ENCODE measurements around the gene PEX1.
"Not testable (repeated sequence)": the region's sequence is repeated elsewhere in the genome, so short reads cannot be mapped to it uniquely, and the experiment has no call there.

The PEX1 gene

DNA sequence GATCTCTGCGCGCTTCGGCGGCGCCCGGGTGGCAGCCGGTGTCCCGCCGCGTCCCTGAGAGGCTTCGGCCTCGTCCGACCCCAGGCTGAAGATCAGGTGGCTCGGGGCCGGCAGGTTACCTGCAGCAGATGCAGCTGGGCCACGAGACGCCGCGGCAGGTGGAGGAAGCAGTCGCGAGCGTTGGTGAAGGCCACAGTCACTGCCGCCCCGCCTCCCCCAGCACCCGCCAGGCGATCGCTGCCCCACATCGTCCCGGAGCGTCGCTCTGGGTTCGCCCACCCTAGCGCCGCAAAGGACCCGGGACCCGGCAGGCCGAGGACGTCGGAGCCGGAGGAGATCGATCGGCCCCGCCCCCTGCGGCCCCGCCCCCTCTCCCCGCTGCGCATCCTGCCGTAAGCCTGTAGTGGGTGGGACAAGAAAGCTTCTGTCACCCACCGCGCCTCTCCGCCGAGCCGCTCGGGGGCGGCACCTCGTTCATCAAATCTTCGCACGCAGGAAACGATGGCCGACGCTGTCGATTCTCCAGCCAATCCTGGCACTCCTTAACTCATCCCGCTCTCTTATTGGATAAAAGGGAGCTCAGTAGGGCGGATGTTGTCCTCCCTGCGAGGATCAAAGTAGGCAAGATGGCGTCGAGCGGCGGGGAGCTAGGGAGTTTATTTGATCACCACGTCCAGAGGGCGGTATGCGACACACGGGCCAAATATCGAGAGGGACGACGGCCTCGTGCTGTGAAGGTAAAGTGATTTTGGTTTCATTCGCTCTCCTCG, at the start of gene PEX1, which contains the start of gene RBM48:
PEX1 (minus strand) TSS at position 333 of the 770 bp plus-strand sequence; CDS start at position 248, 85 bp downstream.
RBM48 (plus strand) TSS at position 608 of the 770 bp plus-strand sequence; CDS start at position 627, 19 bp downstream.
- peak; percentile 98 for DNase-seq (ENCODE audit: low spot score)

DNA sequence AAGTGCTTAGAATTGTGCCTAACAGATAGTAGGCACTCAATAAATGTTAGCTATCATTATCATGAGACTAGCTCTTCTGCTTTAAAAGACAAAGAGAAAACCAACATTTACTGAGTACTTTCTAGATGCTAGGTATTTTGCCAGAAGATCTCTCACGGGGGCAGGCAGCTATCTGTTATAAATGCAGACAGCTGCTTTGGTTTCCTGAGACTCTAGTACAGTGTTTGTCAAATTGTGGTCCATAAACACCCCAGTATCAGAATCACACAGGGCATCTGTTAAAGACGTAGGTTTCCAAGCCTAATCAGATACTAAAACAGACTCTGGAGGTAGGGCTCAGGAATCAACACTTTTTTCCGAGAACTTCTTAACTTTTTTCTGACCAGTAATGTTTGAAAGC, 48.0 kb upstream of the PEX1 start:
- DNase-seq (ENCODE audit: low spot score) = no peak

DNA sequence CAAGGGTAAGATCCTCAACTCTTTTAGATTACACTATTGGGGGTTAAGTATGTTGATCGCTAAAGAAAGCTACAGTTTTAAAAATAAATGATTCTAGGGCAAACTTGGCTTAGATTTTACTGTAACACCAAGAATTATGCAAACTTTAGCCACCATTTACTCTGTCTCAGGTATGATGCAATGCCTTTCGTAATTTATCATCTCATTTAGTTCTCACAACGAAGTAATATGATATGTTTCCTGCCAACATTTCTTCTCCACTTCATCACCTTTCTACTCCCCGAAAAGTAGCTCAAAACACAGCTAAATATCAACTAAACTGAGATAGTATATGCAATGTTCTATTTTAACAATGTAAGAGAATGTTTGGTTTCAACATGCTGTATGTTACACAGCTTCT, 40.8 kb upstream of the PEX1 start:
- no peak for DNase-seq (ENCODE audit: low spot score)

DNA sequence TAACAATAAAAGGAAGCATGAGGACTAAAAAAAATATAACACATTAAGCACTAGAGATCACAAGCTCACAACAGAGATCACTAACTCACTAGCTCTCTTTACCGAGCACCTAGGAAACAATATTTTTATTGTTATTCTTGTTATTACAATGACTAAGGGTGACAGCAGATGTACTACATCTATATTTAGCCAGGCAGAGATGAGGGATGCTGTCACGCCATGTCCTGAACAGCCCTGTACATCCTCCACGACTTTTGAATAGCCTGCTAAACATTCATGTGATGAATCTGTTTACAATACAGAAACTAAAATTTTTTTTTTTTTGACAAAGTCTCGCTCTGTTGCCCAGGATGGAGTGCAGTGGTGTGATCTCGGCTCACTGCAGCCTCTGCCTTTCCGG, 39.1 kb upstream of the PEX1 start:
- DNase-seq (ENCODE audit: low spot score) = no peak

DNA sequence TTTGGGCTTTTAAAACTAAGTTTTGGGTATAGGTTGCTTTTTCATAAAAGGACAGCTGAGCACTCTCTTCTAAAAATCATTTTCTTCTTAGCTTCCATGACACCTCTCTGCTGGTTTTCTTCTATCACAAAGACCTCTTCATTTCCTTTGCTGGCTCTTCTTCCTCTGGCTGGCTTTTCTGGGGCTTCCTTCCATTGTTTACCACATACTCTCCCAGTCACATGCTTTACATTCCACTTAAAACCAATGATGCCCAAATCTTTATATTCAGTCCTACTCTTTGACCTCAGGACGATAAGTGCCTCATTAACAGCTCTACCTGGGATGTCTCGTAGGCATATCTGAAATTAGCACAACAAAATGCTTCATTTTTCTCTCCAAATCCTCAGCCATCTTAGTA, 35.0 kb upstream of the PEX1 start:
- DNase-seq (ENCODE audit: low spot score) = no peak

DNA sequence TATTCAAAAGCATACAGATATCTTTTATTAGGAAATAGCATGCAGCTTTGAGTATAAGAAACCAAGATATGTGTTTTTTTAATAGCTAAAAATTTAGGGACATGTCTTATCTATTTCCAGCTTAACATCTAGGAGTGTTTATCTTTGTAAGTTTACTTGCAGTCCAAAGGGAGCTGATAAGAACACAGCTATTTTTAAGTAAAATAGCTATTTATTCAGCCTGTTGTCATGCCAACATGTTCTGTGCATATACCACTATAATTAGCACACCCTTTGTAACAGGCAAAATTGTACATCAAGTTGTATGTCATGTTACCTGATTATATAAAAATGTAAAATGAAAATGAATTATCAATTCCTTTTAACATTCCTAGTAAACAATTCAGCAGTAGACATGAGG, 32.3 kb upstream of the PEX1 start:
- no peak for DNase-seq (ENCODE audit: low spot score)

DNA sequence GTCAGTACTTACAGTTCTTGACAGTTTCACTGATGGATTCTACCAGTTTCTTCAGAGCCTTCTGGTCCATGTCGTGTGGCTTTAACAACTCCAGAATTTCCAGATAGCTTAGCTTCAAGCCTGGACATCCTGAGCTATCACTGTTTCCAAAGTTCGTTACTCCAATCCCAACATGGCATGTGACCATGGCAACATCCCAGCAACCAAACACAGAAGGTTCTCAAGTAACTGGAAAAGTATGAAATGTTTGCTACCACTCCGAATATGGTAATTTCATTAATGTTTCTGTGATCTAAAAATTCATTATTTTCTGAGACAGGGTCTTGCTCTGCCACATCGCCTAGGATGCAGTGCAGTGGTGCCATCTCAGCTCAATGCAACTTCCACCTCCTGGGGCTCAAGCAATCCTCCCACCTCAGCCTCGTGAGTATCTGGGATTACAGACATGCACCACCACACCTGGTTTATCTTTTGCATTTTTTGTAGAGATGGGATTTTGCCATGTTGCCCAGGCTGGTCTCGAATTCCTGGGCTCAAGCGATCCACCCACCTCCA, 29.6 kb upstream of the PEX1 start:
- no peak for DNase-seq (ENCODE audit: low spot score)

DNA sequence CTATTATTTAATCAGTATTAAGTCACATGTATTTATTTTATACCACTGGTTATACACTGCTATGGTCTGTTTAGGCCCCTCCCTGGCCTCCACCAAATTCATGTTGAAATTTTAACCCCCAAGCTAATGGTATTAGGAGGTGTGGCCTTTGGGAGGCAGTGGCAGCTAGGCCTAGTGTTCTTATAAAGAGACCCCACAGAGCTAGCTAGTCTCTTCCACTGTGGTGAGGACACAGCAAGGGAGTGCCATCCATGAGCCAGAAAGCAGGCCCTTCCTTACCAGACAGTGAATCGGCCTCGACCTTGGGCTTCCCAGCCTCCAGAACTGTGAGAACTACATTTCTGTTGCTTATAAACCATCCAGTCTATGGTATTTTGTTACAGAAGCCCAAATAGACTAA, 28.9 kb upstream of the PEX1 start:
- DNase-seq (ENCODE audit: low spot score) = no peak

DNA sequence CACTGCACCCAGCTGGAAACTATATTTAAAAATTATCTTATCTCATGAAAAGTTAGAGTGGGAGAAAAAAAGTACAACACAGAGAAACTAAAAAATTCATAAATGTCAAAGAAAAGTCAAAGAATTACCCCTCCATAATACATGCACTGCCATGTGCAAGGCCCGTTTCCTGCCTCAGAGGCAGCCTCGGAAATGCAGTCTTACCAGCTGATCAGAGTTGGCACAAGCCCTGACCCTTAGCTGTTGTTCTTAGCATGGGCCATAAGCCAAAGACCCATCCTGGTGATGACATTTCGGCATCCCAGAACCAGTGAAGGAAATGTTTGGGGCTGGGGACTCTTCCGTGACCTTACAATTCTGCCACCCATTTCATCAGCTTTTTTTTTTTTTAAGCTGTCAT, 21.9 kb upstream of the PEX1 start:
- DNase-seq (ENCODE audit: low spot score) = no peak

DNA sequence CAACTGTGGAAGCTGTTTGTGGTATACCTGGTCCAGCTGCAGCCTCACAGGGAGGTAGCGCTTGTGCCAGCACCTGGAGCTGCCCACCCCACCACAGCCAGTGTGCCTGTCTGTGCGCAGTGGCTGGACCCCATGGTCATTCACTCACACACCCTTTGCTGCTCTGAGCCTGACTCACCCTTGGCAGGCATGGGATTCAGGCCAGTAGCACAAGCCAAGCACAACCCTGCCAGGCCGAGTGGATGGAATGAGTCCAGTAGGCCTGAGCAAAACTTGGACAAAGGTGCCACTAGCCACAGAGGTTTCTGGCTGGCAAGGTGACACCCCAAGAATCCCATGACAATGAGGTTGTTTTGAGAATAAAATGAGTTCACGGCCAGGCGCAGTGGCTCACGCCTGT, 19.3 kb upstream of the PEX1 start:
- DNase-seq (ENCODE audit: low spot score) = no peak

DNA sequence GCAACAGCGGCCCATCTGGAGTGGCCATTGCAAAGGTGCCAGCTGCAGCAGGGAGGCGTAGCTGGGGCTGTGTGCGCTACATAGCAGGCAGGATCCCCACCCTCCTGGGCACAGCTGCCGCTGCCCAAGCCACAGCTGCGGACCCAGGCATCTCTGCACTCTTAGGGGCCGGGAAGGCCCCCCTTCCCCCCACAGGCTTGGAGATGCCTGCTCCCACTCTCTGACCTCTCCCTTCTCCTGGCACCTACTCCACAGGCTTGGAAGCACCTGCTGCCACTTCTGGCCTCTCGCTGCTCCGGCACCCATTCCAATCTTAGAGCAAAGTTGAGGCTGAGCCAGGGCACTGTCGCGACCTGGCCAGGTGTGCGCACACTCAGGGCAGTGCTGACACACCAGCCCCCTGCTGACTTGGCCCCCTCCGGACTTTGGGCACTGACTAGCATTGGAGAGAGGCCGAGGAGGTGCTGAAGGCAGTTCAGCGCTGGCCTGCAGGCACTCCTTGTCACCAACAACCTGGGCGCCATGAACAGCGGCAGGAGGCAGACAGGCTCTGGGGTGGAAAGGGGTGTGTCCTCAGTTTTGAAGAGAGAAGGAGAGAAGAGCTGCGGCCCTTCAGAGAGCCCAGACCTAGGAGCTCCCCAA, 18.7 kb upstream of the PEX1 start:
- no peak for DNase-seq (ENCODE audit: low spot score)

DNA sequence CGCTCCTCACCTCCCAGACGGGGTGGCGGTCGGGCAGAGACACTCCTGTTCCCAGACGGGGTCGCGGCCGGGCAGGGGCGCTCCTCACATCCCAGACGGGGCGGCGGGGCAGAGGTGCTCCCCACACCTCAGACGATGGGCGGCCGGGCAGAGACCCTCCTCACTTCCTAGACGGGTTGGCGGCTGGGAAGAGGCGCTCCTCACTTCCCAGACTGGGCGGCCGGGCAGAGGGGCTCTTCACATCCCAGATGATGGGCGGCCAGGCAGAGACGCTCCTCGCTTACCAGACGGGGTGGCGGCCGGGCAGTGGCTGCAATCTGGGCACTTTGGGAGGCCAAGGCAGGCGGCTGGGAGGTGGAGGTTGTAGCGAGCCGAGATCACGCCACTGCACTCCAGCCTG, 16.8 kb upstream of the PEX1 start:
- not testable (repeated sequence) for DNase-seq (ENCODE audit: low spot score)

DNA sequence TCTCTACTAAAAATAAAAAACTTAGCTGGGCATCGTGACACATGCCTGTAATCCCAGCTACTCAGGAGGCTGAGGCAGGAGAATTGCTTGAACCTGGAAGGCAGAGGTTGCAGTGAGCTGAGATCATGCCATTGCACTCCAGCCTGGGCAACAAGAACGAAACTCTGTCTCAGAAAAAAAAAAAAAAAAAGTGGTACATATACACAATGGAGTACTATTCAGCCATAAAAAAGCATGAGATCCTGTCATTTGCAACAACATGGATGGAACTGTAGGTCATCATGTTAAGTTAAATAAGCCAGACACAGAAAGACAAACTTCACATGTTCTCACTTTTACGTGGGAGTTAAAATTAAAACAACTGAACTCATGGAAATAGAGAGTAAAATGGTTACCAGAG, 15.2 kb upstream of the PEX1 start:
- DNase-seq (ENCODE audit: low spot score) = not testable (repeated sequence)

DNA sequence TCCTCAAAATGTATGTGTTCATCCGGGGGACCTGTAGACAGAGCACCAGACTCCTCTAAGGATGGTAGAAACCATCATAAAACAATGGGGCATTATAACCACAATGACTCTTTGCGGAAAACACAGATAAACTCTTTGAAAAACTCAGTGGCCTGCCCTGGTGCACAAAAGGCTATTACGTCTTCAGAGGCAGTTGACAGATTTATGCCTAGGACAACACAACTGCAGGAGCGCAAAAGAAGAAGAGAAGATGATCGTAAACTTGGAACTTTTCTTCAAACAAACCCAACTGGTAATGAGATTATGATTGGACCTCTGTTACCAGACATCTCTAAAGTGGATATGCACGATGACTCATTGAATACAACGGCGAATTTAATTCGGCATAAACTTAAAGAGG, 6.3 kb upstream of the PEX1 start:
- no peak for DNase-seq (ENCODE audit: low spot score)

DNA sequence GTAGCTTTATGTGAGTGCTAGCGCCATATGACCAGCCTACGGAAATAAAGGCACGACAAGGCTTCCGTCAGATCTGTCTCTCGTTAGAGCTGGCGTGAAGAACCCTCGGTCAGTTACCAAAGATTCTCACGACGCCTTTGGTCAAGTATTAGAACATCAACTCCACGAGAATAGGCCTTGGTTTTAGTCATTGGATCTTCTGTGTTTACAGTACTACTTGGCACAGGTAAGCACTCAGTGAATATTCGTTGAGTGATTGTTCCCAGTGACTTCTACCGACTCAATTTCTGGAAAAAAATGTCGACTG, 591 bp upstream of the PEX1 start:
- no peak for DNase-seq (ENCODE audit: low spot score)

DNA sequence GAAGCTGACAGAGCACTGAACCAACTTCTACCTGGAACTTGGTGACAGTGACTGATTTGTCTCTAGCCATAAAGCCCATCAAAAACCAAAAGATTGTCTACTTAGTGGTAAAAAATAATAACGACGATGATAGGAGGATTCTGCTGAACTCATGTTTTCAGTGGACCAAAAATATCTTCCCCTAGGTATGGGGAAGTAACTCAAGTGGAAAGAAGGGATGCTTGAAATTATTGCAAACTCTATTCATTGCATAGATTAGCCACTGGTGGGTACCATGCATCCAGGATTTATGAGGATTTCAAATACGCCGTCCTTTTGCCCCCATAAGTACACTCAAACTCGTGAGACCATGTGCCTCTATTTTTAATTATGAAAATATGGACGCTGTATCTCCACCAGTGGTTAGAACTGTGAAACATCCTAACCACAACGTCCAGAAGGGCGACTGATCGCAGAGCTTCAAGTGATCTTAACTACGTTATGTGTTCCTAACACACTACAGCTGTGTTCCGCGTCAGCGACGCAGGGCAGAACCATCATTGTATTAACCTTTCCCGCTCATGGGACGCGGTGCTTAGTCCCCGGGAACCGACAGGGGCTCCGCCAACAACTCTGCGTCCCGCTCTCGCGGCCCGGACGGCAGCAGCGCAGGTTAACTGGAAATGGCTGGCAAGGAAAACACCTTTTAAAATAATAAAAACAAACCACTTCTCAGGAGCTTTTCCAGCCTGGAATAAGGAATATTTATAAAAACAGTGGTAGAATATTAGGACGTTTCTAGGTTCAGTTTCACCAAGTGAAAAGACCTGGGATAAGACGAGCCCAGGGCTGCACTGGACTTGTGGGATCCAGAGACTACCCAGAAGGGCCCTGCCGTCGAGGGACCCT, 776 bp downstream of the PEX1 start:
- peak; percentile 59 for DNase-seq (ENCODE audit: low spot score)

DNA sequence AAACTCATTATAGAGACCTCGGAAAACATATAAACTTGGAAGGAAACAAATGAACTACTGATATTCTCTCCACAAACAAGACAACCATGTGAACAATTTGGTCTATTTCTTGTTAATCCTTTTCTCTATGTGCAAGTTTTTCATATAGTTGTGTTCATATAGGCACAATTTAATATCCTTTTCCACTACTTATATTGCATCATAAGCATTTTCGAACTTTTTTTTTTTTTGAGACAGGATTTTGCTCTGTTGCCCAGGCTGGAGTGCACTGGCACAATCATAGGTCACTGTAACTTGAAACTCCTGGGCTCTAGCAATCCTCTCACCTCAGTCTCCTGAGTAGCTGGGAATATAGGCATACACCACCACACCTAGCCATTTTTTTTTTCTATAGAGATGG, 5.2 kb downstream of the PEX1 start:
- no peak for DNase-seq (ENCODE audit: low spot score)

DNA sequence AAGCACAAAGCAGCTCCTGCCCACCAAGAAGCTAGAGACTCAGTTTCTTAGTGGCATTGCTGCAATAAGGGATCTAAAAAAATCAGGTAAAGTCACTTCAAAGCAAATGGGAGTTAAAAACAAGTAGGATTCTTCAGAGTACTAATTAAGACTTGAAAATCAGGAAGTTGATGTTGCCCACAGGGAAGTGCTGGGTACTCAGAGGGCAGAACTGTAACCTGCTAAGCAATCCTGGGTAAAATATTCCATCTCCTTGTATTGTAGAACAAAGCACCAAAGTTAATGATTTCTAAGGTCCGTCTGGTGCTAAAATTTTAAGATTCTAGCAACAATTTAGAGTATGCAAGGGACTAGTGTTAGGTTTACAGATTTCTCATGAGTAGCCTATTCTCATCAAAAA, 8.3 kb downstream of the PEX1 start:
- DNase-seq (ENCODE audit: low spot score) = no peak

DNA sequence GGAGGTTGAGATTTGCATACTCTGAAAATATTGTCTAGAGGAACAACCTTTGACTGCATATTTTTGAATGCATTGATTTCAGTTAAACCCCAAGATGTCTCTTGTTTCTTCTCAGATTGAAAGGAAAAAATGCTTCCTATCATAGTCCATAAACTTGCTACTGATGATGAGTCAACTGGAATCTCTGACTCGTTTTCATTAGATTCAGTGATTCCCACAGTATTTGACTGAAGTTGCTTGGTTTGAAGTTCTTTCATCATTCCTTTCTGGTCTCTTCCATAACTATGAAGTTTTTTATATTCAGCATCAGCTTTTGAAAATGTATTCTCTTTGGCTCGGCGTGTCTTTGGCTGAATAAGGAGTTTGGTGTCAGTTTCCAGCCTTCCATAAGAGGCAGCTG, 10.7 kb downstream of the PEX1 start:
- DNase-seq (ENCODE audit: low spot score) = no peak

DNA sequence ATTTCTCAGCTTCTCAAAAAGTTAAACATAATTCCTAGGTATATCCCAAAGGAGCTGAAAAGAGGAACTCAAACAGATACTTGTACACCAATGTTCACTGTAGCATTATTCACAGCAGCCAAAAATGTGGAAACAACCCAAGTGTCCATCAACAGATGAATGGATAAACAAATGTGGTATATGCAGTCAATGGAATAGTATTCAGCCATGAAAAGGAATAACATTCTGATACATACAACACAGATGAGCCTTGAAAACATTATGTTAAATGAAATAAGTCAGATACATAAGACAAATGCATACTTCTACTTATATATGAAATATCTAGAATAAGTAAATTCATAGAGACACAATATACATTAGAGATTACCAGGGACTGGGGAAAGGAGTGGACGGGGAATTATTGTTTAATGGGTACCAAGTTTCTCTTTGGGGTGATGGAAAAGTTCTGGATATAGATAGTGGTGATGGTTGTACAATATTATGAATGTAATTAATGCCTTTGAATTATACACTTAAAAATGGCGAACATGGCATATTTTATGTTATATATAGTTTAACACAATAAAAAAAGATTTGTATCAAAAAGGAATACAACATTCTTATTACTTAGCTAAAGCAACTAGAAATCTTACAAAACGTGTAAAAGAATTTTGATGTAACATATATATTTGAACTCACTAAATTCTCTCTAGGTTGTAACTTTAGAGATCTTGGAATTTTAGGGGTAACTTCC, 15.0 kb downstream of the PEX1 start:
- no peak for DNase-seq (ENCODE audit: low spot score)

DNA sequence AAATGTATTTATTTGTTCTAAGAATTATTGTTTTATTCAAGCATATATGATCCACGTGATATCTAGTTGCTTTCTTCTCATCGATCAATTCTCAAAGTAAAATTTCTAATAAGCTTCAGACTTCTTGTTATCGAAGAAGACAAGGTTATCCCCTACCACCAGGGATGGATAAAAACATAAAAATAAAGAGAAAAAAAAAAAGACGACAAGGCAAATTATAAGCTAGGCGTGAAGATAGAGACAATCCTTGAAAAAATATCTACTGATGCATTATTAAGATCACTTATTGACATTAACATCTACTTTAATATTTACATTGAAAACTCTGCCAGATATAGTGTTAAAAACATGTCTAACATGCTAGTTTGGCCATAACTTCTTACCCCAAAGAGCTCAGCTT, 19.4 kb downstream of the PEX1 start:
- no peak for DNase-seq (ENCODE audit: low spot score)

DNA sequence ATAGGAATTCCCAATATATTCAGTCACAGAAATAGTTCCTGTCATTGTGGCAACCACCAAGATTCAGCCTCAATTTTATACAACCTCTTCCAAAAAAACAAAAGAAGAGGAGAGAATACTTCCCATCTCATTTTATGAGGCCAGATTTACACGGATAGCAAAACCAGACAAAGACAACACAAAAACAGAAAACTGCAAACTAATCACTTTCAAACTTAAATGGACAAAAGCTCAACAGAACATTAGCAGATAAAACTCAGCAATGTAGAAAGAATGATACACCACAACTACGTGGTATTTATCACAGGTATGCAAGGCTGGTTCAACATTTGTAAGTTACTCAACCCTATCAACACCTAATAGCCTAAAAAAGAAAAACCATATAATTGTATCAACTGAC, 22.0 kb downstream of the PEX1 start:
- no peak for DNase-seq (ENCODE audit: low spot score)
